Sigmoid colon (tissue), 4 donors: ENCODE results near the gene EOLA2.

Experiments
- CTCF ChIP-seq, 4 experiments: fragments of 450-650 bp in 3 of 4; fragments of 200-600 bp in 1 of 4; IDR thresholded peaks; one replicate each; pipeline ENCODE4 v1.5.1; 2016 to 2019; ENCODE audit warnings: antibody characterized with exemption in 4 of 4, mild to moderate bottlenecking in 3 of 4, moderate library complexity in 2 of 4
- EP300 ChIP-seq, 4 donors: sonication (generic); formaldehyde crosslinking; IDR thresholded peaks; one replicate each; pipeline ENCODE4 v1.6.1; 2017; ENCODE audit warnings: antibody characterized with exemption in 4 of 4
- POLR2AphosphoS5 ChIP-seq, 4 donors: sonication (generic); formaldehyde crosslinking; IDR thresholded peaks; one replicate each; pipeline ENCODE4 v1.6.1; 2017; ENCODE audit warnings: antibody characterized with exemption in 4 of 4

- no peak for TF ChIP-seq CTCF (IDR thresholded peaks at IDR 0.05)
- no peak for TF ChIP-seq POLR2AphosphoS5 (IDR thresholded peaks at IDR 0.05)
- no peak for TF ChIP-seq EP300 (IDR thresholded peaks at IDR 0.05)
Observed at GRCh38 chrX:149979126-149979644, 40.9 kb upstream of the EOLA2 start.
